Measurements from ENCODE around the gene SLC22A15.
"Not testable (repeated sequence)": the region's sequence is repeated elsewhere in the genome, so short reads cannot be mapped to it uniquely, and the experiment has no call there.

The SLC22A15 gene

GRCh38 chr1:115976062-115976920 lies at the start of gene SLC22A15:
TSS of gene SLC22A15 (plus strand) at chr1:115976513. CDS start at chr1:115976628, 115 bp downstream.
- DNase-seq (ENCODE audit: low read depth in 4 of 4, low spot score in 1 of 4): peak in 1 of 4 experiments; percentile 22

- DNase-seq (ENCODE audit: low read depth in 4 of 4, low spot score in 1 of 4): no peak
These were observed 48.3 kb upstream of the SLC22A15 start for GRCh38 chr1:115927971-115928370.

- no peak for DNase-seq (ENCODE audit: low read depth in 4 of 4, low spot score in 1 of 4)
These were observed 46.4 kb upstream of the SLC22A15 start for GRCh38 chr1:115929881-115930280.

GRCh38 chr1:115933625-115934024 lies 42.7 kb upstream of the SLC22A15 start:
- no peak for DNase-seq (ENCODE audit: low read depth in 4 of 4, low spot score in 1 of 4)

- no peak for DNase-seq (ENCODE audit: low read depth in 4 of 4, low spot score in 1 of 4)
These were observed 36.9 kb upstream of the SLC22A15 start for GRCh38 chr1:115939455-115939854.

- no peak for DNase-seq (ENCODE audit: low read depth in 4 of 4, low spot score in 1 of 4)
These were observed 30.2 kb upstream of the SLC22A15 start for GRCh38 chr1:115946116-115946515.

GRCh38 chr1:115949156-115949555 lies 27.2 kb upstream of the SLC22A15 start:
- no peak for DNase-seq (ENCODE audit: low read depth in 4 of 4, low spot score in 1 of 4)

- no peak for DNase-seq (ENCODE audit: low read depth in 4 of 4, low spot score in 1 of 4)
These were observed 24.8 kb upstream of the SLC22A15 start for GRCh38 chr1:115951560-115951959.

- DNase-seq (ENCODE audit: low read depth in 4 of 4, low spot score in 1 of 4): no peak
These were observed 23.8 kb upstream of the SLC22A15 start for GRCh38 chr1:115952547-115952946.

GRCh38 chr1:115953180-115953579 lies 23.1 kb upstream of the SLC22A15 start:
- DNase-seq (ENCODE audit: low read depth in 4 of 4, low spot score in 1 of 4): no peak

GRCh38 chr1:115954684-115955083 lies 21.6 kb upstream of the SLC22A15 start:
- DNase-seq (ENCODE audit: low read depth in 4 of 4, low spot score in 1 of 4): no peak

- no peak for DNase-seq (ENCODE audit: low read depth in 4 of 4, low spot score in 1 of 4)
These were observed 21.1 kb upstream of the SLC22A15 start for GRCh38 chr1:115955228-115955627.

- DNase-seq (ENCODE audit: low read depth in 4 of 4, low spot score in 1 of 4): no peak
These were observed 17.4 kb upstream of the SLC22A15 start for GRCh38 chr1:115958866-115959265.

GRCh38 chr1:115969509-115969908 lies 6.8 kb upstream of the SLC22A15 start:
- no peak for DNase-seq (ENCODE audit: low read depth in 4 of 4, low spot score in 1 of 4)

- DNase-seq (ENCODE audit: low read depth in 4 of 4, low spot score in 1 of 4): not testable (repeated sequence)
These were observed 4.5 kb upstream of the SLC22A15 start for GRCh38 chr1:115971778-115972177.

- no peak for DNase-seq (ENCODE audit: low read depth in 4 of 4, low spot score in 1 of 4)
These were observed 3.2 kb upstream of the SLC22A15 start for GRCh38 chr1:115973154-115973553.

- no peak for DNase-seq (ENCODE audit: low read depth in 4 of 4, low spot score in 1 of 4)
These were observed 698 bp upstream of the SLC22A15 start for GRCh38 chr1:115975569-115976061.

- DNase-seq (ENCODE audit: low read depth in 4 of 4, low spot score in 1 of 4): no peak
These were observed 697 bp downstream of the SLC22A15 start for GRCh38 chr1:115976921-115977498.

- no peak for DNase-seq (ENCODE audit: low read depth in 4 of 4, low spot score in 1 of 4)
These were observed 1.4 kb downstream of the SLC22A15 start for GRCh38 chr1:115977499-115978258.

- no peak for DNase-seq (ENCODE audit: low read depth in 4 of 4, low spot score in 1 of 4)
These were observed 2.1 kb downstream of the SLC22A15 start for GRCh38 chr1:115978292-115978941.

GRCh38 chr1:115980156-115980555 lies 3.8 kb downstream of the SLC22A15 start:
- no peak for DNase-seq (ENCODE audit: low read depth in 4 of 4, low spot score in 1 of 4)

All from stimulated activated CD4-positive, alpha-beta T cell treated with anti-CD3 and anti-CD28 coated beads, Interleukin-1b, Interleukin-23, amount 100 ng/mL, for 24 hours (primary cell).